HepG2 (cell line): ENCODE data around the gene KLKB1. TPM values are rescaled to one million over a fixed set of nuclear protein-coding genes. Genes with fewer than 3 reads are reported as not detected.

Source experiments
- AKNA ChIP-seq: sonication (generic); formaldehyde crosslinking; IDR thresholded peaks from 2 replicates; pipeline ENCODE4 v1.4.0; 2020; ENCODE audit warnings: missing genetic modification reagents, borderline replicate concordance
- ELF4 ChIP-seq: sonication (generic); formaldehyde crosslinking; IDR thresholded peaks from 2 replicates; pipeline ENCODE4 v1.5.0; 2020; ENCODE audit warnings: missing genetic modification reagents, mild to moderate bottlenecking, moderate library complexity, borderline replicate concordance
- GATAD2A ChIP-seq: IDR thresholded peaks from 2 replicates; pipeline ENCODE4 v1.6.1; 2016
- GTF2F1 ChIP-seq: fragments of 150-350 bp; IDR thresholded peaks from 2 replicates; pipeline ENCODE4 v1.6.1; 2014; ENCODE audit warnings: low read length
- HCFC1 ChIP-seq: fragments of 150-350 bp; IDR thresholded peaks from 2 replicates; pipeline ENCODE4 v1.6.1; 2014; ENCODE audit warnings: low read depth, low read length
- KLF13 ChIP-seq: sonication (generic); formaldehyde crosslinking; IDR thresholded peaks from 2 replicates; pipeline ENCODE4 v1.4.0; 2020; ENCODE audit warnings: mild to moderate bottlenecking, missing genetic modification reagents
- MYPOP ChIP-seq: sonication (generic); formaldehyde crosslinking; IDR thresholded peaks from 2 replicates; pipeline ENCODE4 v1.8.1; 2023; ENCODE audit warnings: mild to moderate bottlenecking, moderate library complexity, missing genetic modification reagents
- ONECUT2 ChIP-seq: sonication (generic); formaldehyde crosslinking; IDR thresholded peaks from 2 replicates; pipeline ENCODE4 v1.4.0; 2020; ENCODE audit warnings: missing genetic modification reagents
- REST ChIP-seq, 2 experiments: IDR thresholded peaks; 2 replicates each; pipeline ENCODE4 v1.6.1; 2011 to 2012; ENCODE audit warnings: low read length in 2 of 2, borderline replicate concordance in 1 of 2, low read depth in 1 of 2, mild to moderate bottlenecking in 1 of 2, moderate library complexity in 1 of 2
- SALL2 ChIP-seq: sonication (generic); formaldehyde crosslinking; IDR thresholded peaks from 2 replicates; pipeline ENCODE4 v1.8.1; 2023; ENCODE audit warnings: mild to moderate bottlenecking, missing genetic modification reagents, inconsistent platforms
- SETDB1 ChIP-seq: sonication (generic); formaldehyde crosslinking; IDR thresholded peaks from 2 replicates; pipeline ENCODE4 v1.5.1; 2020; ENCODE audit warnings: missing genetic modification reagents, mild to moderate bottlenecking, borderline replicate concordance
- SMAD3 ChIP-seq: sonication (generic); formaldehyde crosslinking; IDR thresholded peaks from 2 replicates; pipeline ENCODE4 v1.4.0; 2020; ENCODE audit warnings: missing genetic modification reagents
- SMC3 ChIP-seq: IDR thresholded peaks from 2 replicates; pipeline ENCODE4 v1.6.1; 2011; ENCODE audit warnings: low read length, improper control_type of control experiment
- TBL1XR1 ChIP-seq: fragments of 150-350 bp; IDR thresholded peaks from 2 replicates; pipeline ENCODE4 v1.6.1; 2014; ENCODE audit warnings: borderline replicate concordance, low read length; ENCODE audit not compliant: partially characterized antibody
- TEAD3 ChIP-seq: optimal IDR thresholded peaks from 2 replicates; pipeline ENCODE3; 2016; ENCODE audit warnings: borderline replicate concordance
- ZBTB7A ChIP-seq: sonication (generic); formaldehyde crosslinking; IDR thresholded peaks from 2 replicates; pipeline ENCODE4 v1.8.0; 2022; ENCODE audit warnings: mild to moderate bottlenecking, missing genetic modification reagents
- ZEB1 ChIP-seq: IDR thresholded peaks from 2 replicates; pipeline ENCODE4 v1.6.1; 2012; ENCODE audit warnings: mild to moderate bottlenecking, low read depth, inconsistent platforms; ENCODE audit not compliant: insufficient replicate concordance
- ZFP36L2 ChIP-seq: sonication (generic); formaldehyde crosslinking; IDR thresholded peaks from 2 replicates; pipeline ENCODE4 v1.4.0; 2020; ENCODE audit warnings: missing genetic modification reagents
- ZNF766 ChIP-seq: sonication (generic); formaldehyde crosslinking; IDR thresholded peaks from 2 replicates; pipeline ENCODE4 v1.5.0; 2020; ENCODE audit warnings: missing genetic modification reagents, borderline replicate concordance
- polyA plus RNA-seq, 8 experiments: library from polyadenylated mRNA; depleted of rRNA in 3 of 8; stranded (reverse) in 7 of 8; unstranded in 1 of 8; fragments of >200 nt; fragmentation: Illumina TruSeq in 4 of 8; extraction: Trizol in 4 of 8; gene quantifications; 2 replicates each; pipeline versions ENCODE4 v1.2.1 to v1.2.3, GENCODE V29; 2011 to 2016; ENCODE audit warnings: low read depth in 4 of 8, missing spikeins in 1 of 8, mixed read lengths in 1 of 8; ENCODE audit not compliant: insufficient read depth in 1 of 8
- total RNA-seq, 5 experiments: library from RNA; depleted of rRNA; stranded (reverse); fragments of >200 nt; fragmentation: Illumina TruSeq; extraction: Trizol; gene quantifications; 2 replicates each; pipeline ENCODE4 v1.2.3, GENCODE V29; 2016; ENCODE audit warnings: low read depth in 1 of 5
- TF ChIP-seq, protein P1 (sequence below): IDR thresholded peaks from 2 replicates; pipeline ENCODE4 v1.6.1; 2016; ENCODE audit warnings: missing genetic modification reagents, missing compliant biosample characterization

KLKB1 gene
- total and polyA plus RNA-seq, 2 of the 13 experiments (the other 11 are each of a cell fraction or from before 2014, with no cell fraction given), result 0.26 to 0.49 TPM

- TF ChIP-seq ELF4 (CRISPR knock-in tag) (0 out of 2 replicates have a peak, but pooled peaks have one; percentile 51), AKNA (CRISPR knock-in tag) (no peak), MYPOP (CRISPR knock-in tag) (no peak), ZBTB7A (CRISPR knock-in tag) (no peak), HCFC1 (no peak), ONECUT2 (CRISPR knock-in tag) (no peak; the same call in 1 of the 2 replicates), ZEB1 (no peak), GTF2F1 (no peak), TEAD3 (peak; percentile 29), SMAD3 (no peak), REST (IDR thresholded peaks at IDR 0.05; ENCODE audit: borderline replicate concordance in 1 of 2, low read depth in 1 of 2, low read length in 2 of 2) (0 out of 4 replicates have a peak, but pooled peaks of 1 of the 2 experiments have one; percentile 11), ZNF766 (CRISPR knock-in tag) (no peak), SETDB1 (CRISPR knock-in tag) (no peak), TBL1XR1 (no peak), KLF13 (CRISPR knock-in tag) (no peak), GATAD2A (peak; percentile 37), SALL2 (no peak), ZFP36L2 (CRISPR knock-in tag) (no peak), SMC3 (no peak)
- TF ChIP-seq, protein P1, sequence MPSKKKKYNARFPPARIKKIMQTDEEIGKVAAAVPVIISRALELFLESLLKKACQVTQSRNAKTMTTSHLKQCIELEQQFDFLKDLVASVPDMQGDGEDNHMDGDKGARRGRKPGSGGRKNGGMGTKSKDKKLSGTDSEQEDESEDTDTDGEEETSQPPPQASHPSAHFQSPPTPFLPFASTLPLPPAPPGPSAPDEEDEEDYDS, result no peak
Measured at GRCh38 chr4:186266729-186267456, 39.6 kb downstream of the KLKB1 start (continued).
